GM18870 (cell line): Measurements from ENCODE around the gene OPA3.
"Not testable (repeated sequence)": the region's sequence is repeated elsewhere in the genome, so short reads cannot be mapped to it uniquely, and the experiment has no call there.

ENCODE experiments used
- ATAC-seq: cut with Tn5 transposase; IDR thresholded peaks from one replicate; pipeline ENCODE4 v1.9.1; 2021; ENCODE audit warnings: moderate library complexity; ENCODE audit not compliant: unreplicated experiment

The OPA3 gene

DNA sequence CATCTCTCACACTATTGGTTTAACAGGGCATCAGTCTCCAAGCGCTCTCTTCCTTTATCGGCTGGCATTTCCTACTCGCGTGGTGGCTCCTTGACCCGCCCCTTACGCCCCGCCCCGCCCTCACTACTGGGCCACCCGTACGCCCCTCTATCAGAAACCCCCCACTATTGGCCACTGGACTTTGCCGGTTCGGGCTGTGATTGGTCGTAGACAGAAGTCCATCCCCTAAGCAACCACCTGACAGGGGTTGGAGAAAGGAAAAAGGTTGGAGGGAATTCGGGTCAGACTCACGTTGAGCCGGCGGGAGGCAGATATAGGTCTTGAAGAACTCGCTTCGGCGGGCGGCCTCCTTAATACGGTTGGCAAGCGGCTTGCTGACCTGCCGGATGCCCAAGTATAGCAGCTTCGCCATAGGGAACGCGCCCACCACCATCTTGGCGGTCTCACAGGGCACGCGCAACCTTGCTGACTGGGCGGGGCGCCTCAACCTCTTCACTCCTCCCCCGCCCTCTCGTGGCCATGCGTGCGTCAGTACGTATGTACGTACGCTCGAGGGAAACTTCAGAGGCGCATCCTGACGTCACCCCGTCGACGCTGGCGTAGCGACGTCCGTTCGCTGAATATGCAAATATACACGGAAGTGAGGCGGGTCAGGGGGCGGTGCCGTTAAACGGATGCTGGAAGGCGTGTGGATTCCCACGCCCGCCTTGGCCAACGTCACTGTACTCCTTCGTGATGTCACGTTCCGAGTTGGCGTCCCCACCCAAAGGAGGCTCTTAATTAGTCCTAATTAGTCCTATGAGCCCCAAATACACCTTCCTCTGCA lies at the start of gene OPA3:
TSS of gene OPA3 (minus strand) at position 471 of the 826 bp plus-strand sequence. CDS start at position 433, 38 bp downstream.
- peak; percentile 79 for ATAC-seq

- ATAC-seq, result no peak
Measured at GRCh38 chr19:45632468-45633196, 48.0 kb upstream of the OPA3 start.

- ATAC-seq, result no peak
Measured at GRCh38 chr19:45630463-45630862, 45.9 kb upstream of the OPA3 start.

DNA sequence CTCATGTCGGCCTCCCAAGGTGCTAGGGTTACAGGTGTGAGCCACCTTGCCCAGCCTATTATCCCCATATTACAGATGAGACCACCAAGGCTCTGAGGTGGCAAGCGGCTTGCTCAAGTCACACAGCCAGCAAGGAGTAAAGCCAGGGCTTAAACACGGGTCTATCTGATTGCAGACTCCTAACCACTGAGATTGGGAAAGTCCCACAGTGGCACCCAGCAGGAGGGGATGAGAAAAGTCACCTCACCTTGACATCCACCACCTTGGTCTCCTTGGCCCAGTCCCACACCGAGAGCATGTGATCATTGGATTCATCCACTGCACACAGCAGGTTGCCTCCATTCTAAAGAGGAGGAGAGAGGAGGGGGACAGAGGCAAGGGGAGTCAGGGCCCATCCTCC lies 45.1 kb upstream of the OPA3 start:
- ATAC-seq, result no peak

DNA sequence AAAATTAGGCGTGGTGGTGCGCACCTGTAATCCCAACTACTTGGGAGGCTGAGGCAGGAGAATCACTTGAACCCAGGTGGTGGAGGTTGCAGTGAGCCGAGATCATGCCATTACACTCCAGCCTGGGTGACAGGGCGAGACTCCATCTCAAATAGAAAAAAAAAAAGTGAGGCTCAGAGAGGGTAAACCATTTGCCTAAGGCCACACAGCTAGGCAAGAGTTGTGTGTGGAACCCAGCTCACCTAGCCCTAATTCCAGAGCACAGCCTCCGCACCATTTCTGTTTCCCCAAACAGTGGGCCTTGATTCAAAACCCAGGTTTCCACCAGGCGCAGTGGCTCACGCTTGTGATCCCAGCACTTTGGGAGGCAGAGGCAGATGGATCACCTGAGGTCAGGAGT lies 43.6 kb upstream of the OPA3 start:
- not testable (repeated sequence) for ATAC-seq

GRCh38 chr19:45623984-45624383 lies 39.4 kb upstream of the OPA3 start:
- no peak for ATAC-seq

DNA sequence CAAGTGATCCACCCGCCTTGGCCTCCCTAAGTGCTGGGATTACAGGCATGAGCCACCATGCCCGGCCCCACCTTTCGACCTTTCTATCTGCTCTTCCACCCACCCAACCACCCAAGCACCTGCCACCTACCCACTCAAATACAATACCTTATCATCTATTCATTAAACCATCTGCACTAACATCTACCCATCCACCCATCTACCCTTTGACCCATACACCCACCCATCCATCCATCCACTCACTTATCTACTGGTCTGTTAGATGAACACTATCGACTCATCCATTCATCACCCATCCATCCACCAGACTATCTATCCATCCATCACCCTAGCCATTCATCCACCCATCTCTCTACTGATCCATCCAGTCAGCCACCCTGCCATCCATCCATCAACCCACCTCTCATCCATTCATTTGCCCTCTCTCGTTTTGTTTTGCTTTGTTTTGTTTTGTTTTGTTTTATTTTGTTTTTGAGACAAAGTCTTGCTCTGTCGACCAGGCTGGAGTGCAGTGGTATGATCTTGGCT lies 37.4 kb upstream of the OPA3 start:
- ATAC-seq, result no peak

- ATAC-seq, result no peak
Measured at GRCh38 chr19:45621389-45621788, 36.8 kb upstream of the OPA3 start.

DNA sequence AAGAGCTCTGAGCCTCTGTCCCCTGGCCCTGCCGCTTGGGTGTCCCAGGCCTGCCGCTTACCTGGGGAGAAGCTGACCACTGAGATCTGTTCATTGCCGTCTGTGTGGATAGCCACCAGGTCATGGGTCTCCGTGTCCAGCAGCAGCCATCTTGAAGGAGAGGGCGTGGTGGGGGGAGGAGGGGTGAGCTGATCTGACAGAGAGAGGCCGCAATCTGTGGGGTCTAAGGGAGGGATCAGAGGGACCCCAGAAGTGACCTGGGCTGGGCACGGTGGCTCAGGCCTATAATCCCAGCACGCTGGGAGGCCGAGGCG lies 32.1 kb upstream of the OPA3 start:
- ATAC-seq, result no peak

GRCh38 chr19:45615795-45616703 lies 31.4 kb upstream of the OPA3 start:
- no peak for ATAC-seq

GRCh38 chr19:45615056-45615455 lies 30.5 kb upstream of the OPA3 start:
- ATAC-seq, result not testable (repeated sequence)

DNA sequence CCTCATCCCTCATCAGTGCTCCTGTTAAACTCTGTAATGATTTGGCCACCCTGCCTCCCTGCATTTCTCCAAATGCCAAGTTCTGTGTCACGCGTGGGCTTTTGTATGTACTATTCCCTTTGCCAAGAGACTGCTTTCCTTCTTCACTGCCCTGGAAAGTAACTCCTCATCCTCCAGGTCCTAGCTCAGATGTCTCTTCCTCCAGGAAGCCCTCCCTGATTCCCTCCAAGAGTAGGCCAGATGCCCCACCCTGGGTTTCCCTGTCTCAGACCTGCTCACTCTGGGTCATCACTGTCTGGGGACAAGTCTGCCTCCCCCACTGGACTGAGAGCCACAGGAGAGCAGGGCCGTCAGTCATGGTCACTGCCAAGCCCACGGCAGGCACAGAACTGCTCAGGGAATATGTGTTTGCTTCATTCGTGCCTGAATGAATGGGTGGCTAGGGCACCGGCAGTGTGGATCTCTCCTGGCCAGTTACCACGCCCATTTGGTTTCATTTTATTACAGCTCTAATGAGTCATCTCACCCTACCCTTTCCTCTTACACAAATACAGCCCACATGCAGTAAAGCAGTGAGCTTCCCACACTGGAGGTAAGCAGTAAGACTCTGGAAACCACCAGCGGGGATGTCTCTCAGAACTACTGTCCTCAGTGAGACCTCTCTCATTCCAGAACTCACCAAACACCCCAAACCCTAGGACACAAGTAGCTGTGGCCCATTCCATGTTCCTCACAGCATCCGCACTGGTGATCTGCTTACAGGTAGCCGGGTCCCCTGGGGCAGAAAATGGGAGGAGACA lies 29.5 kb upstream of the OPA3 start:
- ATAC-seq, result peak; percentile 60

DNA sequence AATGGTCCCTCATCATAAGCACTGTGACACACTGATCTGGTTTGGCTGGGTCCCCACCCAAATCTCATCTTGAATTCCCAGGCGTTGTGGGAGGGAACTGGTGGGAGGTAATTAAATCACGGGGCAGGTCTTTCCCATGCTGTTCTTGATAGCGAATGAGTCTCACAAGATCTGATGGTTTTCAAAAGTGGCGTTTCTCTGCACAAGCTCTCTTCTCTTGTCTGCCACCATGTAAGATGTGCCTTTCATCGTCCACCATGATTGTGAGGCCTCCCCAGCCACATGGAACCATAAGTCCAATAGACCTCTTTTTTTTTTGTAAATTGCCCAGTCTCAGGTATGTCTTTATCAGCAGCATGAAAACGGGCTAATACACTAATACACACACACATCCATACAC lies 24.3 kb upstream of the OPA3 start:
- no peak for ATAC-seq

GRCh38 chr19:45607071-45608029 lies 22.7 kb upstream of the OPA3 start:
- no peak for ATAC-seq

- no peak for ATAC-seq
Measured at GRCh38 chr19:45601524-45602374, 17.1 kb upstream of the OPA3 start, which contains the start of gene GPR4. GPR4 (minus strand) TSS chr19:45602212; CDS start chr19:45591866, 10,346 bp downstream.

DNA sequence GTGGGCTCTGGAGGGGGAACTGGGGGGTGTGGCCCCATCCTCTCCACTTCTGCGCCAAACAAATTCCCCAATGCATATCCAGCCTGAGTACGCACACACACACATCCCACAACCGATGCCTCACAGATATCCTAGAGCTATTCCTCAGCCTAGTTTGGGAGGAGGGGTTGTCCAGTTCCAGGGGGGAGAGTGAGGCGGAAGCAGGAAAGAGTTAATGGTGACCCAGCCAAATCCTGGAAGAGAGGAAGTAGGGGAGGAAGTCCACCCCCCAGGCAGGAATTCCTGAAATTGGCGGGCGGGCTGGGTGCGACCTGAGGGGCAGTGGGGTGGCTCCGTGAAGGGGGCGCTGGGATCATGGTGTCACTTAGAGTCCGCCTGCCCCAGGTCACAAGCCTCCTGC lies 16.5 kb upstream of the OPA3 start:
- ATAC-seq, result no peak

- no peak for ATAC-seq
Measured at GRCh38 chr19:45600340-45600885, 15.8 kb upstream of the OPA3 start.

- ATAC-seq, result no peak
Measured at GRCh38 chr19:45599286-45599685, 14.7 kb upstream of the OPA3 start.
